Measurements from ENCODE around the gene RALGAPA2. TPM values are rescaled to one million over a fixed set of nuclear protein-coding genes. Genes with fewer than 3 reads are reported as not detected.

The RALGAPA2 gene
- total RNA-seq, 1 experiment from 2014 or later: 10.8 TPM

DNA sequence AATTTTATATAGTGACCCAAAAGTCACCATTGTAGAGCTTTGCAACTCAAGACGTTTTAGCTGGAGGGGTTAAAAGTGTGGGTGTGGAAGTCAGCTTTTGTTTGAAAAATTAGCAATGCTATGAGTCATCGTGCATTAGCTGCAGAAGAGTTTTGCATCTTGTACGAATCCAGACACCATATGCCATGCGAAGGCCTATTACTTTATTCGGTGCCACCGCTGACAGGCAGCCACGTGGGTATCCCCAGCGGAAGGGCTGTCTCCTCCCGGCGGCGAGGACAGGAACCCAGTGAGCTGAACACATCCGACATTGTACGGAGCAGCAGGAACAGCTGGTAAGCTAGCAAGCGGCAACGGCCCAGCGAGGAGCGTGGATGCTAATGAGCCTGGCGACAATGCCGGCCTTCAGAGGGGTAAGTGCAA is 260.2 kb downstream of the RALGAPA2 start:
- no peaks in the 10 kb centered on the region for H3K79me2 ChIP-seq (ENCODE audit: insufficient read depth, low read length)
- CTCF ChIA-PET: no interaction called here
- no peak overlapping the region for H3K4me2 ChIP-seq (ENCODE audit: low read length)
- no peaks in the 10 kb centered on the region for H3K27me3 ChIP-seq (ENCODE audit: insufficient read depth, low read length)
- no peaks in the 10 kb centered on the region for H3K9me2 ChIP-seq (ENCODE audit: insufficient read depth)
- ATAC-seq (no peak), DNase-seq (ENCODE audit: low read depth, low spot score) (no peak)
- no peaks in the 10 kb centered on the region for H3K36me3 ChIP-seq (ENCODE audit: control insufficient read depth in 1 of 2, insufficient read depth in 2 of 2, low read length in 2 of 2)
- RAD21 ChIA-PET (ENCODE audit: low non-redundant PET in 1 of 2, low total read pairs in 2 of 2, uncharacterized antibody in 2 of 2, unreplicated experiment in 2 of 2): no interaction called here
- BruUV-seq (replicated peaks): no TSS peak
- POLR2A ChIA-PET: no interaction called here
- H3K9ac ChIP-seq (ENCODE audit: low read length): no peak overlapping the region
- TF ChIP-seq FOSL1 (IDR thresholded peaks at IDR 0.05; ENCODE audit: low read depth): peak; percentile 7; the same call in 1 of the 2 replicates
- TF ChIP-seq, protein P1, sequence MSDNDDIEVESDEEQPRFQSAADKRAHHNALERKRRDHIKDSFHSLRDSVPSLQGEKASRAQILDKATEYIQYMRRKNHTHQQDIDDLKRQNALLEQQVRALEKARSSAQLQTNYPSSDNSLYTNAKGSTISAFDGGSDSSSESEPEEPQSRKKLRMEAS (IDR thresholded peaks at IDR 0.05): no peak
- TF ChIP-seq, protein P2, sequence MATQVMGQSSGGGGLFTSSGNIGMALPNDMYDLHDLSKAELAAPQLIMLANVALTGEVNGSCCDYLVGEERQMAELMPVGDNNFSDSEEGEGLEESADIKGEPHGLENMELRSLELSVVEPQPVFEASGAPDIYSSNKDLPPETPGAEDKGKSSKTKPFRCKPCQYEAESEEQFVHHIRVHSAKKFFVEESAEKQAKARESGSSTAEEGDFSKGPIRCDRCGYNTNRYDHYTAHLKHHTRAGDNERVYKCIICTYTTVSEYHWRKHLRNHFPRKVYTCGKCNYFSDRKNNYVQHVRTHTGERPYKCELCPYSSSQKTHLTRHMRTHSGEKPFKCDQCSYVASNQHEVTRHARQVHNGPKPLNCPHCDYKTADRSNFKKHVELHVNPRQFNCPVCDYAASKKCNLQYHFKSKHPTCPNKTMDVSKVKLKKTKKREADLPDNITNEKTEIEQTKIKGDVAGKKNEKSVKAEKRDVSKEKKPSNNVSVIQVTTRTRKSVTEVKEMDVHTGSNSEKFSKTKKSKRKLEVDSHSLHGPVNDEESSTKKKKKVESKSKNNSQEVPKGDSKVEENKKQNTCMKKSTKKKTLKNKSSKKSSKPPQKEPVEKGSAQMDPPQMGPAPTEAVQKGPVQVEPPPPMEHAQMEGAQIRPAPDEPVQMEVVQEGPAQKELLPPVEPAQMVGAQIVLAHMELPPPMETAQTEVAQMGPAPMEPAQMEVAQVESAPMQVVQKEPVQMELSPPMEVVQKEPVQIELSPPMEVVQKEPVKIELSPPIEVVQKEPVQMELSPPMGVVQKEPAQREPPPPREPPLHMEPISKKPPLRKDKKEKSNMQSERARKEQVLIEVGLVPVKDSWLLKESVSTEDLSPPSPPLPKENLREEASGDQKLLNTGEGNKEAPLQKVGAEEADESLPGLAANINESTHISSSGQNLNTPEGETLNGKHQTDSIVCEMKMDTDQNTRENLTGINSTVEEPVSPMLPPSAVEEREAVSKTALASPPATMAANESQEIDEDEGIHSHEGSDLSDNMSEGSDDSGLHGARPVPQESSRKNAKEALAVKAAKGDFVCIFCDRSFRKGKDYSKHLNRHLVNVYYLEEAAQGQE (IDR thresholded peaks at IDR 0.05; ENCODE audit: low read depth): no peak
- TF ChIP-seq ELF1 (IDR thresholded peaks at IDR 0.05; ENCODE audit: borderline replicate concordance, low read depth): no peak
- TF ChIP-seq, protein P3, sequence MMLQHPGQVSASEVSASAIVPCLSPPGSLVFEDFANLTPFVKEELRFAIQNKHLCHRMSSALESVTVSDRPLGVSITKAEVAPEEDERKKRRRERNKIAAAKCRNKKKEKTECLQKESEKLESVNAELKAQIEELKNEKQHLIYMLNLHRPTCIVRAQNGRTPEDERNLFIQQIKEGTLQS (IDR thresholded peaks at IDR 0.05): no peak
- no peak overlapping the region for H3K27ac ChIP-seq (ENCODE audit: low read depth, low read length)
- H3K4me3 ChIP-seq (replicated peaks in 1 of 2; ENCODE audit: low read depth in 1 of 2, low read length in 2 of 2): no peak overlapping the region
- H4K20me1 ChIP-seq (ENCODE audit: insufficient read depth): no peaks in the 10 kb centered on the region
- peaks cover 0 to 4% of the 10 kb centered on the region in 2 experiments; a peak in 1 of 4 replicates for H3K4me1 ChIP-seq (ENCODE audit: control insufficient read depth in 1 of 2, insufficient read depth in 2 of 2, low read length in 2 of 2)
- H2AFZ ChIP-seq (ENCODE audit: low read depth, low read length, poor library complexity, severe bottlenecking): no peak overlapping the region
- intact Hi-C loops (cut with micrococcal nuclease): no loop called here
- no peaks in the 10 kb centered on the region for H3K9me3 ChIP-seq (ENCODE audit: control insufficient read depth in 1 of 2, insufficient read depth in 1 of 2, low read depth in 1 of 2, low read length in 2 of 2)

DNA sequence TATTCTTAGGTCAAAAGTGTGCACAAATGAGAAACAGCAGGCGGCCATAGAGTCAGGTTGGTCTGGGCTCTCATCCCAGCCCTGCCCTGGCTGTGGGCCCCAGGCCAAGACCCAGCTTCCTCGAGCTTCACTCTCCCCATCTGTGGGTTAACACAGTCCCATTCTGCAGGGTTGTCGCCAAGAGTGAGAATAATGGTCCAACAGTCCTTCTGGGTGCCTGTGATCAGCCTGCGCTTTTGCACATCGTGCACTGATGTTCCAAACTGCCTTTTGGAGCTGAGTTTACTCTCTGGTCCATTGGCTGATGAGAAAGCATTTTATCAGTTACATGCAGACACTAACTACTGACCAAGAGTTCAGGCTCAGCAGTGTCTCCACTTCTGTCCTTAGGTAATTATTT is 261.9 kb downstream of the RALGAPA2 start:
- no peak overlapping the region for H3K9ac ChIP-seq (ENCODE audit: low read length)
- H4K20me1 ChIP-seq (ENCODE audit: insufficient read depth): no peaks in the 10 kb centered on the region
- H2AFZ ChIP-seq (ENCODE audit: low read depth, low read length, poor library complexity, severe bottlenecking): no peak overlapping the region
- H3K79me2 ChIP-seq (ENCODE audit: insufficient read depth, low read length): no peaks in the 10 kb centered on the region
- H3K4me3 ChIP-seq (replicated peaks in 1 of 2; ENCODE audit: low read depth in 1 of 2, low read length in 2 of 2): no peak overlapping the region
- no peak overlapping the region for H3K4me2 ChIP-seq (ENCODE audit: low read length)
- H3K36me3 ChIP-seq (ENCODE audit: control insufficient read depth in 1 of 2, insufficient read depth in 2 of 2, low read length in 2 of 2): no peaks in the 10 kb centered on the region
- H3K4me1 ChIP-seq (ENCODE audit: control insufficient read depth in 1 of 2, insufficient read depth in 2 of 2, low read length in 2 of 2): peaks cover 0 to 4% of the 10 kb centered on the region in 2 experiments; a peak in 1 of 4 replicates
- no TSS peak for BruUV-seq (replicated peaks)
- ChIA-PET POLR2A (no interaction called here), RAD21 (ENCODE audit: low non-redundant PET in 1 of 2, low total read pairs in 2 of 2, uncharacterized antibody in 2 of 2, unreplicated experiment in 2 of 2) (no interaction called here), CTCF (no interaction called here)
- H3K27me3 ChIP-seq (ENCODE audit: insufficient read depth, low read length): no peaks in the 10 kb centered on the region
- DNase-seq (ENCODE audit: low read depth, low spot score) (no peak), ATAC-seq (no peak)
- H3K9me2 ChIP-seq (ENCODE audit: insufficient read depth): no peaks in the 10 kb centered on the region
- H3K9me3 ChIP-seq (ENCODE audit: control insufficient read depth in 1 of 2, insufficient read depth in 1 of 2, low read depth in 1 of 2, low read length in 2 of 2): no peaks in the 10 kb centered on the region
- intact Hi-C loops (cut with micrococcal nuclease): no loop called here
- no peak overlapping the region for H3K27ac ChIP-seq (ENCODE audit: low read depth, low read length)
- TF ChIP-seq POLR2A (IDR thresholded peaks at IDR 0.05; ENCODE audit: borderline replicate concordance, extremely low read depth, insufficient read depth, insufficient read length) (no peak), EZH2 (IDR thresholded peaks at IDR 0.05) (no peak), RAD21 (IDR thresholded peaks at IDR 0.05; ENCODE audit: low read depth) (no peak), EZH2phosphoT487 (IDR thresholded peaks at IDR 0.05; ENCODE audit: borderline replicate concordance) (no peak), ELF1 (IDR thresholded peaks at IDR 0.05; ENCODE audit: borderline replicate concordance, low read depth) (no peak), ZFX (IDR thresholded peaks at IDR 0.05) (no peak), JUND (IDR thresholded peaks at IDR 0.05) (no peak)
- TF ChIP-seq, protein P1 (IDR thresholded peaks at IDR 0.05): no peak

Data from HCT116 (cell line).